Regular cardiac myocyte (primary cell): ENCODE data around the gene CD36. TPM values are rescaled to one million over a fixed set of nuclear protein-coding genes. Genes with fewer than 3 reads are reported as not detected.

ENCODE experiments used
- total RNA-seq: library from RNA; depleted of rRNA; stranded (reverse); fragments of >200 nt; gene quantifications from 2 replicates; pipeline ENCODE4 v1.2.3, GENCODE V29; 2014

CD36 gene
- 406 and 4,004 TPM in 2 replicates for total RNA-seq

GRCh38 chr7:80637911-80638765, at the start of gene CD36:
TSS of gene CD36 (plus strand) at chr7:80638642. CDS start at chr7:80646741, 8,099 bp downstream.

Other genes with a start within 250 kb of the CD36 start
- gene GNAT3, start 126.6 kb upstream of the CD36 start, total RNA-seq, result 0.28 and 0.58 TPM in 2 replicates